ENCODE data around the gene CERS6. TPM values are rescaled to one million over a fixed set of nuclear protein-coding genes. Genes with fewer than 3 reads are reported as not detected.

CERS6 gene
- total RNA-seq, 3 donors from 2014 or later: 36.4 to 46.4 (median 44.8) TPM

DNA sequence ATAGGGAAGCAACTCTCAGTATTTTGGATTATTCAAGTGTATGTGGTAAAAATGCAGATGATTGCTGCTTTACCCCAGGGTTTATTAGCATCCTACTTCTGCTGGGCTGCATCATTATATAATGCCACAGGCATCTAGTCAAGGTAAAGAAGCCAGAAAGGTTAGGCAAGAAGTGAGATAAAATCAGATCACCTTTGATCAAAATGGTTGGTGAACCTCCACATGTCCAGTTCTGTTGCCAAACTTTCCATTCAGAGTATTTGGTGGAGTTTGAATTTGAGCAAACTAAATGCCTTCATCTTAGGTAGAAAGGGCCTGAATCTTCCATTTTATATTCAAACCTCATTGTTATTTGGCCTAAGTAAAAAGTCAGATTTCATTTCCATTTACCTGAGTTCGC lies 316.6 kb downstream of the CERS6 start:
- Histone ChIP-seq H3K4me1 (no peaks in the 10 kb centered on the region), H3K9me3 (no peaks in the 10 kb centered on the region), H3K4me3 (no peak overlapping the region), H3K36me3 (no peaks in the 10 kb centered on the region), H3K27me3 (no peaks in the 10 kb centered on the region), H3K27ac (no peak overlapping the region)
- intact Hi-C loops (cut with DNase I; ENCODE audit: low total_unique reads): no loop called here
- no peak for TF ChIP-seq POLR2A (IDR thresholded peaks at IDR 0.05)
- no peak for TF ChIP-seq POLR2AphosphoS5 (IDR thresholded peaks at IDR 0.05)
- TF ChIP-seq, protein P1, sequence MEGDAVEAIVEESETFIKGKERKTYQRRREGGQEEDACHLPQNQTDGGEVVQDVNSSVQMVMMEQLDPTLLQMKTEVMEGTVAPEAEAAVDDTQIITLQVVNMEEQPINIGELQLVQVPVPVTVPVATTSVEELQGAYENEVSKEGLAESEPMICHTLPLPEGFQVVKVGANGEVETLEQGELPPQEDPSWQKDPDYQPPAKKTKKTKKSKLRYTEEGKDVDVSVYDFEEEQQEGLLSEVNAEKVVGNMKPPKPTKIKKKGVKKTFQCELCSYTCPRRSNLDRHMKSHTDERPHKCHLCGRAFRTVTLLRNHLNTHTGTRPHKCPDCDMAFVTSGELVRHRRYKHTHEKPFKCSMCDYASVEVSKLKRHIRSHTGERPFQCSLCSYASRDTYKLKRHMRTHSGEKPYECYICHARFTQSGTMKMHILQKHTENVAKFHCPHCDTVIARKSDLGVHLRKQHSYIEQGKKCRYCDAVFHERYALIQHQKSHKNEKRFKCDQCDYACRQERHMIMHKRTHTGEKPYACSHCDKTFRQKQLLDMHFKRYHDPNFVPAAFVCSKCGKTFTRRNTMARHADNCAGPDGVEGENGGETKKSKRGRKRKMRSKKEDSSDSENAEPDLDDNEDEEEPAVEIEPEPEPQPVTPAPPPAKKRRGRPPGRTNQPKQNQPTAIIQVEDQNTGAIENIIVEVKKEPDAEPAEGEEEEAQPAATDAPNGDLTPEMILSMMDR (IDR thresholded peaks at IDR 0.05): no peak
- no peak for DNase-seq (ENCODE audit: low spot score in 2 of 2)

GRCh38 chr2:168773128-168773527 lies 317.1 kb downstream of the CERS6 start:
- Histone ChIP-seq H3K9me3 (no peaks in the 10 kb centered on the region), H3K4me3 (no peak overlapping the region), H3K27ac (no peak overlapping the region), H3K27me3 (no peaks in the 10 kb centered on the region), H3K4me1 (no peaks in the 10 kb centered on the region), H3K36me3 (no peaks in the 10 kb centered on the region)
- no peak for DNase-seq (ENCODE audit: low spot score in 2 of 2)
- TF ChIP-seq POLR2AphosphoS5 (IDR thresholded peaks at IDR 0.05) (no peak), POLR2A (IDR thresholded peaks at IDR 0.05) (no peak)
- TF ChIP-seq, protein P1 (IDR thresholded peaks at IDR 0.05): no peak
- intact Hi-C loops (cut with DNase I; ENCODE audit: low total_unique reads): no loop called here

DNA sequence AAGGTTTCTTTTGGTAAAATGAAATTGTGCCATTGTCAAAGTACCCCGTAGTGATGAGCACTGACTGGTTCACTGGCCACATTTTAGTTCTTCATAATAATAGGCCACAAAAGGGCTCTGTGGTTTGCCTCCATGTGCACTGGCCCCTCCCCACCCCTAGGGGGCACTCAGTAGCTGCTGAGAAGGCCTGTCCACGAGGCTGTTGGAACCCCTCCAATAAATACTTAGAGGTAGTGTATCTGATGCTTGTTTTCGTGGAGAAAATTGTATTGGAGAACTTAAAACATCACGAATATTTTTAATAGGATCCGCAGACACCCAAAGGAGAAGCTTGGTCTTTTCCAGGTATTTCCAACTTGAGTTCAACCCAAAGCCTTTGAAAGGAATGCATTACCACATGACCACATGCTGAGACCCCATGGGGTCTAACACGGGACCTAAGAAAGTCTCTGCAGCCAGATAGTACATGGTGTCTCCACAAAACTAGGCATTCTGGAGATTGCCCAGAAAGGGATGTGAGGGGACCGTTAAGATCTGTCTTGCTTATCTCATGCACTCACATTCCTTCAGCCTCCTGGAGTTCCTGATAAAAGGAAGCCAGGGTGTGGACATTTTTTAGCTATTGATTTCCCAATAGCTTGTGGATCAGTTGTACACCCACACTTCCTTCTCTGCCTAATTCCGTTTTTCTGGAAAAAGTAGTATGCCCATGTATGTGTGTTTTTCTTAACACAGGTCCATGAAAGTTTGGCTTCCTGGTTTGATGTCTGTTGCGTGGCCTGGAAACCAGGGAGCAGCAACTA lies 317.8 kb downstream of the CERS6 start:
- no peaks in the 10 kb centered on the region for H3K9me3 ChIP-seq
- H3K4me3 ChIP-seq: no peak overlapping the region
- H3K4me1 ChIP-seq: no peaks in the 10 kb centered on the region
- TF ChIP-seq POLR2A (IDR thresholded peaks at IDR 0.05) (no peak), POLR2AphosphoS5 (IDR thresholded peaks at IDR 0.05) (peak in 1 of 3 donors; percentile 50)
- TF ChIP-seq, protein P1 (IDR thresholded peaks at IDR 0.05): peak; percentile 46 to 76 (median 69)
- intact Hi-C loops (cut with DNase I; ENCODE audit: low total_unique reads): no loop called here
- no peaks in the 10 kb centered on the region for H3K36me3 ChIP-seq
- H3K27ac ChIP-seq: no peak overlapping the region
- DNase-seq (ENCODE audit: low spot score in 2 of 2): peak in 1 of 2 donors; percentile 27
- no peaks in the 10 kb centered on the region for H3K27me3 ChIP-seq

GRCh38 chr2:168775837-168776236 lies 319.8 kb downstream of the CERS6 start:
- DNase-seq (ENCODE audit: low spot score in 2 of 2): no peak
- H3K27ac ChIP-seq: no peak overlapping the region
- H3K9me3 ChIP-seq: no peaks in the 10 kb centered on the region
- H3K36me3 ChIP-seq: no peaks in the 10 kb centered on the region
- no peak overlapping the region for H3K4me3 ChIP-seq
- intact Hi-C loops (cut with DNase I; ENCODE audit: low total_unique reads): no loop called here
- H3K27me3 ChIP-seq: no peaks in the 10 kb centered on the region
- H3K4me1 ChIP-seq: no peaks in the 10 kb centered on the region
- TF ChIP-seq POLR2A (IDR thresholded peaks at IDR 0.05) (no peak), POLR2AphosphoS5 (IDR thresholded peaks at IDR 0.05) (no peak)
- TF ChIP-seq, protein P1 (IDR thresholded peaks at IDR 0.05): no peak

DNA sequence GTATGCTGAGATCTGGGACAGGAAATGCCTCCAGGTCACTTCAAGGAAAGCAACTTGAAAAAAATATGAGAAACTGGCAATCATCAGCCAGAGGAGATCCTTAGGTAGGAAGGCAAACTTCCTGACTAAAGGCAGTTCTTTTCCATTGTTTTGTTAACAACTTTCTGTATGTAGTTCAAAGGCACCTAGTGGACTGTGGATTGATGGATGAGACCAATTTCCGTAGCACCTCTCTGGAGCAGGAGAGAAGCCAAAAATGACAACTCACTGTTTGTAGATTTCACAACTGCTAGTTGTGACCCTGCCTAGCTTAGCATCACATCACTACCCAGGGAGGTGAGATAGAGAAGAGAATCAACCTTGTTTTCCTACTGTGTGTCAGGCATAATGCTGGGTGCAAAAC lies 324.6 kb downstream of the CERS6 start:
- no peaks in the 10 kb centered on the region for H3K9me3 ChIP-seq
- H3K27me3 ChIP-seq: no peaks in the 10 kb centered on the region
- TF ChIP-seq POLR2AphosphoS5 (IDR thresholded peaks at IDR 0.05) (no peak), POLR2A (IDR thresholded peaks at IDR 0.05) (no peak)
- TF ChIP-seq, protein P1 (IDR thresholded peaks at IDR 0.05): no peak
- intact Hi-C loops (cut with DNase I; ENCODE audit: low total_unique reads): no loop called here
- peak overlapping the region in 1 of 2 donors; percentile 21 for H3K27ac ChIP-seq
- DNase-seq (ENCODE audit: low spot score in 2 of 2): no peak
- H3K36me3 ChIP-seq: no peaks in the 10 kb centered on the region
- H3K4me1 ChIP-seq: no peaks in the 10 kb centered on the region
- H3K4me3 ChIP-seq: no peak overlapping the region

All from breast epithelium (tissue), 4 donors.